Coronary artery (tissue), 2 donors: ENCODE measurements around the gene TIMM29.

Source experiments
- DNase-seq: peaks from one replicate; pipeline ENCODE4 v3.0.0-alpha.2; 2017; ENCODE audit warnings: low spot score
- H3K27ac ChIP-seq, 2 donors: fragments of 200-600 bp; sonication (generic); one replicate each; pipeline ENCODE4 v1.5.1; 2016 to 2019
- H3K4me3 ChIP-seq: fragments of 200-600 bp; sonication (generic); 2 replicates; pipeline ENCODE4 v1.5.1; 2016; ENCODE audit warnings: mild to moderate bottlenecking, moderate library complexity
- TF ChIP-seq, protein P1 (sequence below): fragments of 200-600 bp; sonication (generic); IDR thresholded peaks from one replicate; pipeline ENCODE4 v1.5.1; 2019; ENCODE audit warnings: antibody characterized with exemption

The TIMM29 gene

DNA sequence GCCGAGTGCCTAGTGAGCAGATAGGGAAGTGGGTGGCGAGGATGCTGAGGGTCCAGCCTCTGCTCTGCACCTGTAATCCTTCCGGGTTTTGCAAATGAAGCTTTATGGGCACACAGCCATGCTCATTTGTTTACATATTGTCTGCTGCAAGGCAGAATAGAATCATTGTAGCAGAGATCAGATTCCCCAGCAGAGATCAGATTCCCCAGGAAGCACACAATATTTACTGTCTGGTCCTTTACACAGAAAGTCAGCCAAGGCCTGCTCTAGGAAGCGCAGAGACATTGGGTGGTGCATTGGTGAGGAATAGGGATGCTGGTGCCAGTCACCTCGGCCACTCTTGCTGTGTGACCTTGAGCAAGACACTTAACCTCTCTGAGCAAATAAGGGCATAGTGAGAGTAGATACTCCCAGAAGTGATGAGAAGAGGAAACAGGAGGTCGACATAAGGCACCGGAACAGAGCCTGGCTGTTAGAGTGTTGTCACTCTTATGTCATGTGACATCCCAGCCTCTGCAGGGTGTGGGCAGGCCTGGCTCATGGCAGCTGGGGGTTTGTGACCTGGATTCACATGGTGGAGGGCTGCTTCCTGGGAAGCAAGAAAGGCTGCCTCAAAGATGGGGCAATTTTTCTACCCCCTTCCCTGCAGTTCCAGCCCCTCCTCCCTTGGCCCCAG is 31.6 kb upstream of the TIMM29 start:
- no peak overlapping the region for H3K27ac ChIP-seq
- DNase-seq, result no peak
- no peak overlapping the region for H3K4me3 ChIP-seq
- TF ChIP-seq, protein P1, sequence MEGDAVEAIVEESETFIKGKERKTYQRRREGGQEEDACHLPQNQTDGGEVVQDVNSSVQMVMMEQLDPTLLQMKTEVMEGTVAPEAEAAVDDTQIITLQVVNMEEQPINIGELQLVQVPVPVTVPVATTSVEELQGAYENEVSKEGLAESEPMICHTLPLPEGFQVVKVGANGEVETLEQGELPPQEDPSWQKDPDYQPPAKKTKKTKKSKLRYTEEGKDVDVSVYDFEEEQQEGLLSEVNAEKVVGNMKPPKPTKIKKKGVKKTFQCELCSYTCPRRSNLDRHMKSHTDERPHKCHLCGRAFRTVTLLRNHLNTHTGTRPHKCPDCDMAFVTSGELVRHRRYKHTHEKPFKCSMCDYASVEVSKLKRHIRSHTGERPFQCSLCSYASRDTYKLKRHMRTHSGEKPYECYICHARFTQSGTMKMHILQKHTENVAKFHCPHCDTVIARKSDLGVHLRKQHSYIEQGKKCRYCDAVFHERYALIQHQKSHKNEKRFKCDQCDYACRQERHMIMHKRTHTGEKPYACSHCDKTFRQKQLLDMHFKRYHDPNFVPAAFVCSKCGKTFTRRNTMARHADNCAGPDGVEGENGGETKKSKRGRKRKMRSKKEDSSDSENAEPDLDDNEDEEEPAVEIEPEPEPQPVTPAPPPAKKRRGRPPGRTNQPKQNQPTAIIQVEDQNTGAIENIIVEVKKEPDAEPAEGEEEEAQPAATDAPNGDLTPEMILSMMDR, result no peak

DNA sequence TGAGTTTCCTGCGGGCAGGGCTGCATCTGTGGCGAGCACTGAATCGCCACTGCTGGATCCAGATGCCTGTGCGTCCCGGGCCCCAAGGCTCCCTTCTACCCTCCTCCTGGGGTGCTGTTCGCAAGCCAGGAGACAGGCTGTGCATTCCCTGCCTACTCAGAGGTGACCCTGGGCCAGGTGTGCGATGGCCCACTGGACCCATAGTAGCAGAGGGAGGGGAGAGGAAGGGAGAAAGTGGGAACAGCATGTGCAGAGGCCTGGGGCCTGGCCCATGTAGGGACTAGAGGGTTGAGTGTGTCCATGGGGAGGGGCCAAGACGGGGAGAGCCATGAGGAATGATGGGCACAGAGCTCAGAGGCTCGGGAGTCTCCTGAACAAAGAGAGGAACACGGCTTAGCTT is 30.0 kb upstream of the TIMM29 start:
- Histone ChIP-seq H3K4me3 (no peak overlapping the region), H3K27ac (no peak overlapping the region)
- TF ChIP-seq, protein P1, result no peak
- DNase-seq, result no peak

DNA sequence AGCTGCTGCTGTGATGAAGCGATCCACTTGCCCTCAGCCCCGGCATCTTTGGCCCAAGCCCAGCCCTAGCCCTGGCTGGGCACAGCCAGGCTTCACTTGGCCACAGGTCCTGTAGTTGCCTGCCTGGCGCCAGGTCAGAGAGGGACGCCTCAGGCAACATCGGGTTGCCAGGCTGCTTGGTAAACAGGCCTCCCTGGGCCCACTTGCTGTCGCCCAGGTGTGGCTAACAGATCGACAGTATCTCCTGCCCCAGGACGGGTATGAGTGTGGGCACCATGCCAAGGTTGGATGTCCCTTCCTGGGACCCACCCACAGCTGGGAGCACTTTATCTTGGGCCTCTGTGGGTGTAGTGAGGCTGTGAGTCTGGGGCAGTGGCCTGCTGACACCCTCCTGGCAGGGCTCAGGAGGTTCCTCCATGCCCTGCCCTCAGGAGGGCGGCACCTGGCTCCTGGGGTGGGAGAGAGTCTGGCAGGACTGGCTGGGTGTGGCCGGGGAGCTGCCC is 29.4 kb upstream of the TIMM29 start:
- TF ChIP-seq, protein P1, result no peak
- H3K27ac ChIP-seq, result no peak overlapping the region
- H3K4me3 ChIP-seq, result no peak overlapping the region
- DNase-seq, result no peak

DNA sequence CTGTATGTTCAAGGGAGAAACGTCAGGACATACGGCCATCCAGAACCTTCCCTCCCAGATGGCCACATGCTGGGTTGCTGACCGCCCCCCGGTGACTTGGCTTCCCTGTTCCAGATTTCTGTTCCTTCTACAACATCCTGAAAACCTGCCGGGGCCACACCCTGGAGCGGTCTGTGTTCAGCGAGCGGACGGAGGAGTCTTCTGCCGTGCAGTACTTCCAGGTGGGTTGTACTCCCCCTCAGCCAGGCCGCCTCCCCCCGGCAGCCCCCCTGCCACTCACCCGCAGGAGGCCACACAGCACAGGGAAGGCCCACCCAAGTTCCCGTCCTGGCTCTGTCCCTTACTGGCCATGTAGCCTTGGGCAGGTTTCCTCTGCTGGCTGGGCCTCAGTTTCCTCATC is 20.7 kb upstream of the TIMM29 start:
- no peak overlapping the region for H3K27ac ChIP-seq
- no peak for DNase-seq
- TF ChIP-seq, protein P1, result no peak

DNA sequence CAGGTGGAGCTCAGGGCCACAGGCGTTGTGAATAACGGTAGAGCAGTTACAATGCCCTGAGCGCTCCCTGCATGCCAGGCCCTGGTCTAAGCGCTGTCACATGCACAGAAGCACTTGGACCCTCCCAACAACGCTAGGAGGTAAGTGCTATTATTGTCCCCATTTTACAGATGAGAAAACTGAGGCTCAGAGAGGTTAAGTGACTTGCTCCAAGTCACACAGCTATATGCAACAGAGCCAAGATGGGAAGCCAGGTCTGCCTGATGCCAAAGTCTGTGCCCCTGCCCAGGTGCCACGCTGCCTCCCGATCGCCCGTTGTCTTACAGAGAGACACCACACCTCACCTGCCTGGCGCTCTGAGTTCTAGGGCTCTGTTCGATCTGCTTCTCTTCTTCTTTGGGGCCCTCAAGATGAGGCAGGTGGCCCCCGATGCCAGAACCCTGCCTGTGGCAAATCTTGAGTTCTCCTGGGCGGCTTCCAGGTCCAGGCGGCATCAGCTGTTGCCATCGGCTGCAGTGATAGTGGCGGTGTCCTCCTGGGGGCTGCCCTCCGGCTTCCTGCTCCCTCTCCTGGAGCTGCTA is 20.1 kb upstream of the TIMM29 start:
- Histone ChIP-seq H3K27ac (no peak overlapping the region), H3K4me3 (no peak overlapping the region)
- TF ChIP-seq, protein P1, result no peak
- DNase-seq, result no peak

More for the DNA sequence above, 20.7 kb upstream of the TIMM29 start:
- H3K4me3 ChIP-seq, result no peak overlapping the region

DNA sequence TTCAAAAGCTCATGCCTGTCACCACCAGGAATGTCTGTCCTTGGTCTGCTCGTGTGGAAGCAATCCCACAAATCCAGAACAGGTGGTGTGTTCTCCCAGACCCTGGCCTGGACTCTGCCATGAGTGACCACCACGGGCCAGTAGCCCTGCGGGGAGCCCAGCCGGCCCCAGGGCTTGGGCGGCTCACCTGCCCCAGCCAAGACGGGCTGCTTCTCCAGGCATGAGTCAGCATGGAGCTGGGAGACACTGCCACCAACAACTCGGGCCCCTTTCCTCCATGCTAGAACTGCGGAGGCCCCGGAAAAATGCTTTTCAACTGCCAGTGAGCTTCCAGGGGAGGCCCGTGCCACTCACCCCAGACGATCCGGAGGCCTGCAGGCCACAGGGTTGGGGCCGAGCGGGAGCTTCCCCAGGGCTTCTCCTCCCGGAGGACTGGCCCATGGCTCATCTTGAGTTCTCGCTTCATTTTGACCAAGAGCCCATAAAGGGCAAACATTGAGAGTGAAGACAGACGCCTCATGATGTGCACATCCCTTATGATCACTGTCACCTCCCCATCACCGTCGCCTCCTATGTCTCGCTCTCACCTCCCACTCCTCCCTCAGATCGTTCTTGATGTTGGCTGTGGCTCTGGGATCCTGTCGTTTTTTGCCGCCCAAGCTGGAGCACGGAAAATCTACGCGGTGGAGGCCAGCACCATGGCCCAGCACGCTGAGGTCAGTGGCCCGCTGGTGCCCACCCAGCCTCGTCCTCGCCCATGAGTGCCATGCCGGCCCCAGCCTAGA is 16.8 kb upstream of the TIMM29 start:
- H3K4me3 ChIP-seq, result no peak overlapping the region
- DNase-seq, result no peak
- TF ChIP-seq, protein P1, result no peak
- H3K27ac ChIP-seq, result no peak overlapping the region
